Parathyroid adenoma (tissue), 2 donors: Measurements from ENCODE around the gene ENPP7.

Experiments used
- H2AFZ ChIP-seq: fragments of 300-600 bp; sonication (generic); one replicate; pipeline ENCODE4 v1.7.0; 2017; ENCODE audit warnings: antibody characterized with exemption, mild to moderate bottlenecking
- H3K27ac ChIP-seq: fragments of 300-600 bp; sonication (generic); one replicate; pipeline ENCODE4 v1.7.0; 2017
- H3K27me3 ChIP-seq: fragments of 300-600 bp; sonication (generic); one replicate; pipeline ENCODE4 v1.7.0; 2017; ENCODE audit warnings: low read length; ENCODE audit not compliant: control insufficient read depth, insufficient read depth
- H3K36me3 ChIP-seq: fragments of 300-600 bp; sonication (generic); one replicate; pipeline ENCODE4 v1.7.0; 2017; ENCODE audit warnings: low read length; ENCODE audit not compliant: control insufficient read depth, insufficient read depth
- H3K4me1 ChIP-seq: fragments of 300-600 bp; sonication (generic); one replicate; pipeline ENCODE4 v1.7.0; 2017; ENCODE audit warnings: control low read depth
- H3K4me2 ChIP-seq: fragments of 300-600 bp; sonication (generic); one replicate; pipeline ENCODE4 v1.7.0; 2017; ENCODE audit warnings: low read length
- H3K4me3 ChIP-seq: fragments of 300-600 bp; sonication (generic); one replicate; pipeline ENCODE4 v1.7.0; 2017; ENCODE audit warnings: low read depth, low read length
- H3K79me2 ChIP-seq: fragments of 300-600 bp; sonication (generic); one replicate; pipeline ENCODE4 v1.7.0; 2017; ENCODE audit warnings: control low read depth
- H3K9ac ChIP-seq: fragments of 300-600 bp; sonication (generic); one replicate; pipeline ENCODE4 v1.7.0; 2017; ENCODE audit warnings: mild to moderate bottlenecking
- H3K9me3 ChIP-seq: fragments of 300-600 bp; sonication (generic); one replicate; pipeline ENCODE4 v1.7.0; 2017; ENCODE audit warnings: low read length; ENCODE audit not compliant: control insufficient read depth
- TF ChIP-seq, protein P1 (sequence below): fragments of 300-600 bp; sonication (generic); IDR thresholded peaks from one replicate; pipeline ENCODE4 v1.7.0; 2017; ENCODE audit warnings: antibody characterized with exemption, mild to moderate bottlenecking
- donor health status: primary hyperparathyroidism.

The ENPP7 gene

DNA sequence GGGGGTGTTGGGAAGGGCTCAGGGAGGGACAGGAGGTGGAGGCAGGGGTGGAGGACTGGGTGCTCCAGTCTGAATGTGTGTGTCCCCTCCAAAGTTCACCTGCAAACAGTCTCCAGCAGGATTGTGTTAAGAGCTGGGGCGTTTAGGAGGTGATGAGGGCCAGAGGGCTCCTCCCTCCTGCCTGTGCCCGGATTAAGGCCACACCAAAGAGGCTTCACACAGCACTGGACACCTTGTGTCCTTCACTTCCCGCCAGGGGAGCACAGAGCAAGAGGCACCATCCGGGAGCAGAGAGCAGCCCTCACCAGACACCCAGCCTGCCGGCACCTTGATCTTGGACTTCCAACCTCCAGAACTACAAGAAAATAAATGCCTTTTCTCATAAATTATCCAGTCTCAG lies 30.2 kb upstream of the ENPP7 start:
- Histone ChIP-seq H3K79me2 (no peaks in the 10 kb centered on the region), H3K4me3 (no peak overlapping the region), H3K27ac (no peak overlapping the region), H3K9ac (no peak overlapping the region), H3K9me3 (no peaks in the 10 kb centered on the region), H2AFZ (no peak overlapping the region), H3K4me2 (no peak overlapping the region), H3K27me3 (no peaks in the 10 kb centered on the region), H3K4me1 (no peaks in the 10 kb centered on the region), H3K36me3 (no peaks in the 10 kb centered on the region)
- TF ChIP-seq, protein P1, sequence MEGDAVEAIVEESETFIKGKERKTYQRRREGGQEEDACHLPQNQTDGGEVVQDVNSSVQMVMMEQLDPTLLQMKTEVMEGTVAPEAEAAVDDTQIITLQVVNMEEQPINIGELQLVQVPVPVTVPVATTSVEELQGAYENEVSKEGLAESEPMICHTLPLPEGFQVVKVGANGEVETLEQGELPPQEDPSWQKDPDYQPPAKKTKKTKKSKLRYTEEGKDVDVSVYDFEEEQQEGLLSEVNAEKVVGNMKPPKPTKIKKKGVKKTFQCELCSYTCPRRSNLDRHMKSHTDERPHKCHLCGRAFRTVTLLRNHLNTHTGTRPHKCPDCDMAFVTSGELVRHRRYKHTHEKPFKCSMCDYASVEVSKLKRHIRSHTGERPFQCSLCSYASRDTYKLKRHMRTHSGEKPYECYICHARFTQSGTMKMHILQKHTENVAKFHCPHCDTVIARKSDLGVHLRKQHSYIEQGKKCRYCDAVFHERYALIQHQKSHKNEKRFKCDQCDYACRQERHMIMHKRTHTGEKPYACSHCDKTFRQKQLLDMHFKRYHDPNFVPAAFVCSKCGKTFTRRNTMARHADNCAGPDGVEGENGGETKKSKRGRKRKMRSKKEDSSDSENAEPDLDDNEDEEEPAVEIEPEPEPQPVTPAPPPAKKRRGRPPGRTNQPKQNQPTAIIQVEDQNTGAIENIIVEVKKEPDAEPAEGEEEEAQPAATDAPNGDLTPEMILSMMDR = no peak

DNA sequence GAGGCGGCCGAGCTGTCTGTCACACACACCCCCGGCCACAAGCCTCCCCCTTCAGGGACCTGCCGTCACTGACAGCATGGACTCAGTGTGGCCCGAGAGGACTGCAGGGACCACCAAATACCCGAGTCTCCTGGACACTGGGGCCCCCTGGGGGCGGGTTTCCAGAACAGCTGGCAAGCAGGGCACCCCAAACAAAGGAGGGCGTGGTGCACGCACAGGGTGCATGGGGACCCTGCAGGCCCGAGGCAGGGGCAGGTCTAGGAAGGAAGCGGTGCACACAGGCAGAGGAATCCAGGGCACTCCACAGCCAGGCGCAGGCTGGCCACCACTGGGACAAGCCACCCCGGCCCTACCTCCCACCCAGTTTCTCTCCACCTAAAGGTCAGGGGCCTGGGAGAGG lies 28.7 kb upstream of the ENPP7 start:
- Histone ChIP-seq H3K4me1 (no peaks in the 10 kb centered on the region), H3K79me2 (no peaks in the 10 kb centered on the region), H3K27me3 (no peaks in the 10 kb centered on the region), H3K4me3 (no peak overlapping the region), H3K36me3 (no peaks in the 10 kb centered on the region), H2AFZ (no peak overlapping the region), H3K4me2 (no peak overlapping the region), H3K9me3 (no peaks in the 10 kb centered on the region), H3K27ac (no peak overlapping the region), H3K9ac (no peak overlapping the region)
- TF ChIP-seq, protein P1 = no peak

DNA sequence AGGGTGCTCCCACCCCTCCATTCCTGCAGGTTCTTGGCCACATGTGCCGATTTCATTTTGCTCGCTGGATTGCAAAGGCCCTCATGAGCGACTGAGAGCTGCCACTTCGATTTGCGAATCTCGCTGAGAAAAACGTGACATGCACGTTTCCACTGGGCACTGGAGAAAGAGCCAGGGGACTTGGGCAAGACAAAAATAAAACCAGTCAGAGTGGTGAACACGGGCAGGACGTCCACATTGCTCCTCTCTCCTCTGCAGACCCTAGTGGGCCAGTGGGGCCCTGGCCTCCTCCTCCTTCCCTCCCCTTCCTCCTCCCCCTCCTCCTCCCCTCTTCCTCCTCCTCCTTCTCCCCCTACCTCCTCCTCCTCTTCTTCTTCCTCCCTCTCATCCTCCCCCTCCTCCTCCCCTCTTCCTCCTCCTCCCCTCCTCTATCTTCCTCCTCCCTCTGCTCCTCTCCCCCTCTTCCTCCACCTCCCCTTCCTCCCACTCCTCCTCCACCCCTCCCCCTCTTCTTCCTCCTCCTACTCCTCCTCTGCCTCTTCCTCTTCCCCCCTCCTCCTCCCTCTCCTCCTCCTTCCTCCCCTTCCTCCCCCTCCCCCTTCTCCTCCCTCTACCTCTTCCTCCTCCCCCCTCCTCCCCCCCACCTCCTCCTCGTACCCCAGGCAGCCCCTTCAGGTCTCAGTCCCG lies 28.1 kb upstream of the ENPP7 start:
- TF ChIP-seq, protein P1 = no peak
- H3K9me3 ChIP-seq = no peaks in the 10 kb centered on the region
- H3K4me3 ChIP-seq = no peak overlapping the region
- H3K4me1 ChIP-seq = no peaks in the 10 kb centered on the region
- no peaks in the 10 kb centered on the region for H3K36me3 ChIP-seq
- H3K9ac ChIP-seq = no peak overlapping the region
- H2AFZ ChIP-seq = no peak overlapping the region
- no peak overlapping the region for H3K27ac ChIP-seq
- H3K79me2 ChIP-seq = no peaks in the 10 kb centered on the region
- no peaks in the 10 kb centered on the region for H3K27me3 ChIP-seq
- no peak overlapping the region for H3K4me2 ChIP-seq

DNA sequence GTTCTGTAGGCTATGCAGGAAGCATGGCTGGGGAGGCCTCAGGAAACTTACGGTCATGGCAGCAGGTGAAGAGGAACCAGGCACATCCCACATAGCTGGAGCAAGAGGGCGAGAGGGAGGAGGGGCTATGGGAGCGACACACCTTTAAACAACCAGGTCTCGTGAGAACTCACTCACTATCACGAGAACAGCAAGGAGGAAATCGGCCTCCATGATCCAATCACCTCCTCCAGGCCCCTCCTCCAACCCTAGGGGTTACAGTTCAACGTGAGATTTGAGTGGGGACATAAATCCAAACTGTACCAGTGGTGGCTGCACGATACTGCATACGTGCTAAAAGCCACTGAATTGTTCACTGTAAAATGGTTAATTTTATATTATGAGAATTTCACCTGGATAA lies 26.1 kb upstream of the ENPP7 start:
- Histone ChIP-seq H3K4me1 (no peaks in the 10 kb centered on the region), H2AFZ (no peak overlapping the region), H3K27ac (no peak overlapping the region), H3K4me3 (no peak overlapping the region), H3K36me3 (no peaks in the 10 kb centered on the region), H3K79me2 (no peaks in the 10 kb centered on the region), H3K9me3 (no peaks in the 10 kb centered on the region), H3K4me2 (no peak overlapping the region), H3K9ac (no peak overlapping the region), H3K27me3 (no peaks in the 10 kb centered on the region)
- TF ChIP-seq, protein P1 = no peak

DNA sequence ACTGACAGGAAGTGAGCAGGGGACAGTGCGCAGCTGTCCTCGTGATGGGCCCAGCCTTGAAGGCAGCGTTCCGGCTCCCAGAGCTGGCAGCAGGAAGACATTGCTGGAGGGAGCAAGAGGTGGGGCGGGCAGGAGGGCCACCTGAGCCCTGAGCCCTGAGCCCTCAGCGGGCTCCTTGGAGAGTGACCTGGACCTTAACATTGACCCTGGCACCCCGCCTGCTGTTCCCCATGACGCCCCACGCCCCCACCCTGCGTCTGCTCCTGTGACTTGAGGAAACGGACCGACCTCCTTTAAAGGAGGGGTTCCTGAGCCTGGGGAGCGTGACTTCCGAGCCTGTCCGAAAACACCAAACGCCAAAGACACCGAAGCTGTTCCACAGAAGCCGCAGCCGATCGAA lies 25.1 kb upstream of the ENPP7 start:
- no peak overlapping the region for H3K9ac ChIP-seq
- H3K4me1 ChIP-seq = no peaks in the 10 kb centered on the region
- TF ChIP-seq, protein P1 = no peak
- no peak overlapping the region for H3K4me3 ChIP-seq
- no peaks in the 10 kb centered on the region for H3K36me3 ChIP-seq
- no peak overlapping the region for H2AFZ ChIP-seq
- H3K79me2 ChIP-seq = no peaks in the 10 kb centered on the region
- H3K27ac ChIP-seq = no peak overlapping the region
- no peak overlapping the region for H3K4me2 ChIP-seq
- H3K27me3 ChIP-seq = no peaks in the 10 kb centered on the region
- H3K9me3 ChIP-seq = no peaks in the 10 kb centered on the region
